Measurements from ENCODE around the gene BACH2. TPM values are rescaled to one million over a fixed set of nuclear protein-coding genes. Genes with fewer than 3 reads are reported as not detected.
A peak's percentile ranks its signal among the peaks of the same experiment; 100 is the strongest.

Gene BACH2
- total RNA-seq, 2 donors from 2014 or later: 101 to 111 TPM

- H3K27ac Mint-ChIP-seq: peak overlapping the region; percentile 98
- no peaks in the 10 kb centered on the region for H3K27me3 Mint-ChIP-seq (ENCODE audit: low read depth)
- ATAC-seq (replicated peaks in 1 of 2) (peak; percentile 75 to 76), DNase-seq (peak; percentile 88 to 91)
- H3K36me3 Mint-ChIP-seq (ENCODE audit: insufficient read depth in 2 of 2): peaks cover 8 to 27% of the 10 kb centered on the region in 2 donors
- peak overlapping the region; percentile 89 to 96 for H3K4me3 Mint-ChIP-seq
- peaks cover 94% of the 10 kb centered on the region for H3K4me1 Mint-ChIP-seq (ENCODE audit: low read depth)
- no peaks in the 10 kb centered on the region for H3K9me3 Mint-ChIP-seq
Measured at GRCh38 chr6:90080876-90081481, 215.7 kb downstream of the BACH2 start.

DNA sequence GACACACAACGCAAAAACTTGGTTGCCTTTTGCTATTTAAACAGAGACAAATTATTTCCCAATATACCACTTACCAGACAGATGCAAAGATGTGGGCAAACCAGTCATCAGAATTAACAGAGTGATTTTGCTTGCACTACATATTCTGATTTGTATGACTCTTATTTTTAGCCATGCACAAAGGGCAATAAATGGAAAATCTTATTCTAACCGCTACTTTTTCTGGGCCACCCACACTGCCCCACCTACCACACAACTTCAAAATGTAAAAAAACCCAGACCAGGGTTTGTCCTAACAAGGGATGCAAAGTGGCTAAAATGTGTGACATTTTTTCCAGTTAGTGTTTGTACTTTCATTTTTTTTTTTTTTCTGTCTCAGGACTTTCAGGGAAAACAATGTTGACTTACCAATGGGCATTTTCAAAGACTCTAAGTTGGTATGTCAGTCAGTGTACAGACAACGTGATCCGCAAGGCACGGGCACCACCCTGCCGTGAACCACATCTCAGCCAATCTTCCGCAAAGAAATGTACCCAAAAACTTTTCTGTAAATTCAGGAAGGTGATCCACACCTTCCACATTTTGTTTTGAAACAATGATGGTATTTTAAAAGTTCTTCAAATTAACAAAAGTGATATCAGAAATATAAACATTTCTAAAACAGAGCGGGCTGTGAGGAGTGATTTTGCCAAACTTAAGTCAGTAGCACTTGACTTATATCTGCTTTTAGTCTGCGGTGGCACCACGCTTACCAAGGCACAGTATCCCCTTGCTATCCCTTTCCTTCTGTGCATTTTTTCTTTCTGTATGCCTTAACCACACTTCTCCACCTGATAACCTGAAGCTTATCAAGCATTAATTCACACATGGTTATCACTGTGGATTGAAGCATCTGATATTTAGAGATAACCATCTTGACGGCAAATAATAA lies 216.8 kb downstream of the BACH2 start:
- Mint-ChIP-seq H3K27ac (peak overlapping the region; percentile 98), H3K9me3 (no peaks in the 10 kb centered on the region), H3K4me3 (peak overlapping the region; percentile 89 to 96), H3K4me1 (ENCODE audit: low read depth) (peaks cover 92% of the 10 kb centered on the region), H3K36me3 (ENCODE audit: insufficient read depth in 2 of 2) (peaks cover 10 to 27% of the 10 kb centered on the region in 2 donors), H3K27me3 (ENCODE audit: low read depth) (no peaks in the 10 kb centered on the region)
- DNase-seq (peak; percentile 63 to 66), ATAC-seq (replicated peaks in 1 of 2) (peak; percentile 25 to 37)

DNA sequence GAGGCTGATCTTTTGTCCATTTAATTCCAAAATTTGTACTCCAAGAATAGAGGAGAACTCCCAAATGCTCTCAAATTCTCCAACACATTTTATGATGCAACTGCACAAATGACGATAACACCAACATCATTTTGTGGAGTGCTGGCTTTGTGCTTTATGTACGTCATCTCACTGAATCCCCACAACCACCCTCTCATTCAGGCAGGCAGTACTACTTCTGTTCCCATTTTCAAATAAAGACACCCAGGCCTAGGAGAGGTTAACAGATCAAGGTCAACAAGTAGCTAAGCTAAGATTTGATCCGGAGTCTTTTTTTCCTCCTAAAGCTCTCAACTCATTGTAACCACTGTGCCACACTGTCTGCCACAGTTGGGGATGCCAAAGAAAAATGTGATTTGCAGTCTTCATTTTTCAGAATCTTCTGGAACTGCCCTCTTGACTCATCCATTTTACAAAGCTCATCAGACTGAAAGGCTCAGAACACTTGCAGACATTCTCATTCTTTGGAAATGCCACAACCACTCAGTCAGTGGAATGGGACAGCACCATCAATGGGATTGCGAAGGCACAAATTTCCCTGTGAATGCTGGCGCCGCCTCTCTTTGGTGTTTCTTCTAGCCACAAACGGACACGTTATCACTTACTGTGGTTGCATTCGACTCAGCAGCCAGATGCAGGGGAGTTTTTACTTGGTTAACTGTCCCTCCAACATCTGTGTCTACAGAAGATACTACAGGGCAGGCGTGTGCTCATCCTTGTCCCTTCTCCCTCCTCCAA lies 217.9 kb downstream of the BACH2 start:
- H3K27me3 Mint-ChIP-seq (ENCODE audit: low read depth): no peaks in the 10 kb centered on the region

GRCh38 chr6:90076511-90077415 lies 219.9 kb downstream of the BACH2 start:
- Mint-ChIP-seq H3K27ac (peak overlapping the region; percentile 80), H3K27me3 (ENCODE audit: low read depth) (no peaks in the 10 kb centered on the region), H3K36me3 (ENCODE audit: insufficient read depth in 2 of 2) (peaks cover 13 to 34% of the 10 kb centered on the region in 2 donors), H3K4me3 (peak overlapping the region; percentile 89 to 96), H3K4me1 (ENCODE audit: low read depth) (peaks cover 97% of the 10 kb centered on the region), H3K9me3 (no peaks in the 10 kb centered on the region)
- ATAC-seq (replicated peaks in 1 of 2) (no peak), DNase-seq (no peak)

More for the DNA sequence above, 217.9 kb downstream of the BACH2 start:
- Mint-ChIP-seq H3K36me3 (ENCODE audit: insufficient read depth in 2 of 2) (peaks cover 13 to 29% of the 10 kb centered on the region in 2 donors), H3K27ac (peak overlapping the region; percentile 98), H3K9me3 (no peaks in the 10 kb centered on the region), H3K4me3 (peak overlapping the region; percentile 89 to 96), H3K4me1 (ENCODE audit: low read depth) (peaks cover 93% of the 10 kb centered on the region)
- DNase-seq (peak; percentile 73 to 83), ATAC-seq (replicated peaks in 1 of 2) (peak; percentile 53 to 54)

- ATAC-seq (replicated peaks in 1 of 2) (no peak), DNase-seq (no peak)
- H3K36me3 Mint-ChIP-seq (ENCODE audit: insufficient read depth in 2 of 2): peaks cover 21 to 43% of the 10 kb centered on the region in 2 donors
- peaks cover 97% of the 10 kb centered on the region for H3K4me1 Mint-ChIP-seq (ENCODE audit: low read depth)
- H3K4me3 Mint-ChIP-seq: peak overlapping the region; percentile 71 to 72
- no peaks in the 10 kb centered on the region for H3K9me3 Mint-ChIP-seq
- no peaks in the 10 kb centered on the region for H3K27me3 Mint-ChIP-seq (ENCODE audit: low read depth)
- H3K27ac Mint-ChIP-seq: peak overlapping the region; percentile 69
Measured at GRCh38 chr6:90074161-90074850, 222.3 kb downstream of the BACH2 start.

DNA sequence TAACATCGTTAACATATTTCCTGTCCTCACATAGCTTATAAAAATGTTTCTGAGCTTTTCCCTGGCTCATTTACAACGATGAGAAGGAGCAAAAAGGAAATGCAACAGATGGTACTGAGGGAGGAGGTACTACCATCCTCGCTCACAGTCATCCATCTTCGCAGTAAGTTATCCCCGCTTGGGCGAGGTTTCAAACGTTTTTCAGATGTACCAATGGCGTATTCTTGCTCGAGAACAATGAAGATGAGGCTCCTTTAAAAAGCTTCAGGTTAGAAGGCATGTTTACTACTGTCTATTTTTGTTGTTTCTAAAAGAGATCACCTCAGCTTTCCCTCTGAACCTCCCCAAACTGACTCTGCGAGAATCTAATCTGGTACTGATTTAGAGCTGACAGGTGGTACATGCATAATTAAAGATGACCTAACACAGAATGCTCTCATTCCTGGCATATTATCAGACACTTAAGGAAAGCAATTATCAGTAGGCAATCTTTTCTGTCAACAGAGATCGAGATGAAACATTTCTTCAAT lies 223.6 kb downstream of the BACH2 start:
- Mint-ChIP-seq H3K4me3 (peak overlapping the region; percentile 71 to 72), H3K27me3 (ENCODE audit: low read depth) (no peaks in the 10 kb centered on the region), H3K27ac (peak overlapping the region; percentile 69), H3K4me1 (ENCODE audit: low read depth) (peaks cover 97% of the 10 kb centered on the region), H3K9me3 (no peaks in the 10 kb centered on the region), H3K36me3 (ENCODE audit: insufficient read depth in 2 of 2) (peaks cover 22 to 42% of the 10 kb centered on the region in 2 donors)
- DNase-seq: no peak
- ATAC-seq (replicated peaks in 1 of 2): peak; percentile 16 to 31

- peak; percentile 32 to 42 for ATAC-seq (replicated peaks in 1 of 2)
- peaks cover 97% of the 10 kb centered on the region for H3K4me1 Mint-ChIP-seq (ENCODE audit: low read depth)
- H3K4me3 Mint-ChIP-seq: peak overlapping the region; percentile 71 to 72
- no peak for DNase-seq
- peak overlapping the region; percentile 69 for H3K27ac Mint-ChIP-seq
- H3K27me3 Mint-ChIP-seq (ENCODE audit: low read depth): no peaks in the 10 kb centered on the region
- peaks cover 22 to 42% of the 10 kb centered on the region in 2 donors for H3K36me3 Mint-ChIP-seq (ENCODE audit: insufficient read depth in 2 of 2)
- no peaks in the 10 kb centered on the region for H3K9me3 Mint-ChIP-seq
Measured at GRCh38 chr6:90072501-90072900, 224.1 kb downstream of the BACH2 start.

GRCh38 chr6:90068703-90069523 lies 227.7 kb downstream of the BACH2 start:
- Mint-ChIP-seq H3K4me1 (ENCODE audit: low read depth) (peaks cover 93% of the 10 kb centered on the region), H3K9me3 (peaks cover 0 to 2% of the 10 kb centered on the region in 2 donors), H3K36me3 (ENCODE audit: insufficient read depth in 2 of 2) (peaks cover 35 to 51% of the 10 kb centered on the region in 2 donors), H3K27ac (peak overlapping the region; percentile 71), H3K4me3 (peak overlapping the region; percentile 50 to 62), H3K27me3 (ENCODE audit: low read depth) (no peaks in the 10 kb centered on the region)
- ATAC-seq (replicated peaks in 1 of 2) (no peak), DNase-seq (no peak)

DNA sequence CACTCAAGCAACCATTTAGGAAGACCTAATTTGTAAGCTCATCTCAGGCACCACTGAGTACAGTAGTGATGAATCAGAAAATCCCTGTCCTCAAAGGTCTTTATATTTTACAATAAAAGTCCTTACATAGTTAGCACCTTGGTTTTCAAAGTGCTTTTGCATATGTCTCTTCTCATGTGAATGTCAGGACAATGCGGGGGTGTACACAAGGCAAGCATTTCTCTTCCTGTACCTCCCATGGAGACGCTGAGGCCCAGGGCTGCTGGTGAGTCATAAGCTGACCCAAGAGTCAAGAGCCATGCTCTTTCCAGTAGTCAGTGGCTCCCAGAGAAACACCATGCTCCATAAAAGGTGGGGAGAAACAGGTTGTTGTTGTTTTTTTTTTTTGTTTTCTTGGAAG lies 228.4 kb downstream of the BACH2 start:
- Mint-ChIP-seq H3K9me3 (peaks cover 0 to 2% of the 10 kb centered on the region in 2 donors), H3K4me3 (peak overlapping the region; percentile 50 to 62), H3K27ac (peak overlapping the region; percentile 71), H3K27me3 (ENCODE audit: low read depth) (no peaks in the 10 kb centered on the region), H3K4me1 (ENCODE audit: low read depth) (peaks cover 88% of the 10 kb centered on the region), H3K36me3 (ENCODE audit: insufficient read depth in 2 of 2) (peaks cover 35 to 48% of the 10 kb centered on the region in 2 donors)
- peak; percentile 70 to 77 for ATAC-seq (replicated peaks in 1 of 2)
- peak; percentile 35 to 46 for DNase-seq

- DNase-seq: no peak
- Mint-ChIP-seq H3K9me3 (peaks cover 0 to 2% of the 10 kb centered on the region in 2 donors), H3K27me3 (ENCODE audit: low read depth) (no peaks in the 10 kb centered on the region), H3K36me3 (ENCODE audit: insufficient read depth in 2 of 2) (peaks cover 35 to 47% of the 10 kb centered on the region in 2 donors), H3K27ac (peak overlapping the region; percentile 2), H3K4me3 (peak overlapping the region in 1 of 2 donors; percentile 2), H3K4me1 (ENCODE audit: low read depth) (peaks cover 72% of the 10 kb centered on the region)
- no peak for ATAC-seq (replicated peaks in 1 of 2)
Measured at GRCh38 chr6:90066697-90067096, 229.9 kb downstream of the BACH2 start.

GRCh38 chr6:90065173-90065572 lies 231.5 kb downstream of the BACH2 start:
- no peak for DNase-seq
- no peaks in the 10 kb centered on the region for H3K27me3 Mint-ChIP-seq (ENCODE audit: low read depth)
- H3K4me1 Mint-ChIP-seq (ENCODE audit: low read depth): peaks cover 57% of the 10 kb centered on the region
- H3K27ac Mint-ChIP-seq: no peak overlapping the region
- peaks cover 29 to 42% of the 10 kb centered on the region in 2 donors for H3K36me3 Mint-ChIP-seq (ENCODE audit: insufficient read depth in 2 of 2)
- no peak for ATAC-seq (replicated peaks in 1 of 2)
- no peak overlapping the region for H3K4me3 Mint-ChIP-seq
- H3K9me3 Mint-ChIP-seq: peaks cover 0 to 2% of the 10 kb centered on the region in 2 donors
